ENCODE measurements around the gene TTPAL.

DNA sequence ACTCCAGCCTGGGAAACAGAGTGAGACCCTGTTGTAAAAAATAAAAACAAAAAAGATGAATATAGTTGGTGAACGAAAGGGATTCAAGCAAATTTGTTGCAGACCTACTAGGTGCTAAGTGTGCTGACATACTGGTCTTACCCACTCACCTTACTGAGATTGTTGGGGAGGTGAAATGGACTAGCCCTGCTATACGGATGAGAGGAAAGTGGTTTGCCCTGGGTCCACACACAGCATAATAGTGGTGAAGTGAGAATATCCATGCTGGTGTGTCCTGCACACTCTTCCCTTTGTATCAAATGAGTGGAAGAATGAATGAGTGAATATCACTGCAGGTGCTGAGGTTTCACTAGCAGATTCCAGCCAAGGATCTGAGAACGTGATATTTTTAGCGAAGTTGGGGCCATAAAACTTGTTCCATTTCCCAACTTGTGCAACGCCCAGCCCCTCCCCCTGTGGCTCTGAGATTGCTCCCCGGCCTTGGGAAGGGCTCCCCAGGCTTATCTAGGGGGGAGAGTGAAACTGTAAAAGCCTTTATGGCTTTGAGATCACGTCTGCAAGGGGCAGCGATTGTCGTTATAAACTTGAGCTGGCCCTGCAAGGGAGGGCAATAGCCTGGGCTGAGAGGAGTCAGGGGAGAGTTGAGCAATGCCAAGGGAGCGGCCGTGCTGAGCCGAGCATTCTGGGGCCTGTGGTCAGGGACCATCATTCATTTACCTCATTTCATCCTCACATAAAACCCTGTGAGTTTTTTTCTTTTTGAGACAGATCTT is 33.2 kb upstream of the TTPAL start:
- TF ChIP-seq, protein P1, sequence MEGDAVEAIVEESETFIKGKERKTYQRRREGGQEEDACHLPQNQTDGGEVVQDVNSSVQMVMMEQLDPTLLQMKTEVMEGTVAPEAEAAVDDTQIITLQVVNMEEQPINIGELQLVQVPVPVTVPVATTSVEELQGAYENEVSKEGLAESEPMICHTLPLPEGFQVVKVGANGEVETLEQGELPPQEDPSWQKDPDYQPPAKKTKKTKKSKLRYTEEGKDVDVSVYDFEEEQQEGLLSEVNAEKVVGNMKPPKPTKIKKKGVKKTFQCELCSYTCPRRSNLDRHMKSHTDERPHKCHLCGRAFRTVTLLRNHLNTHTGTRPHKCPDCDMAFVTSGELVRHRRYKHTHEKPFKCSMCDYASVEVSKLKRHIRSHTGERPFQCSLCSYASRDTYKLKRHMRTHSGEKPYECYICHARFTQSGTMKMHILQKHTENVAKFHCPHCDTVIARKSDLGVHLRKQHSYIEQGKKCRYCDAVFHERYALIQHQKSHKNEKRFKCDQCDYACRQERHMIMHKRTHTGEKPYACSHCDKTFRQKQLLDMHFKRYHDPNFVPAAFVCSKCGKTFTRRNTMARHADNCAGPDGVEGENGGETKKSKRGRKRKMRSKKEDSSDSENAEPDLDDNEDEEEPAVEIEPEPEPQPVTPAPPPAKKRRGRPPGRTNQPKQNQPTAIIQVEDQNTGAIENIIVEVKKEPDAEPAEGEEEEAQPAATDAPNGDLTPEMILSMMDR (IDR thresholded peaks at IDR 0.05): no peak
- TF ChIP-seq EP300 (IDR thresholded peaks at IDR 0.05): no peak
- no peak for TF ChIP-seq POLR2AphosphoS5 (IDR thresholded peaks at IDR 0.05)
- no peak for TF ChIP-seq POLR2A (IDR thresholded peaks at IDR 0.05)

Data from gastroesophageal sphincter (tissue), 3 donors.